K562 treated with DMSO at 1 percent for 24 hours (cell line): ENCODE measurements around the gene ZNF219. TPM values are rescaled to one million over a fixed set of nuclear protein-coding genes. Genes with fewer than 3 reads are reported as not detected.

ENCODE experiments used
- total RNA-seq: library from RNA; unstranded; fragments of 300-600 nt; gene quantifications from 2 replicates; pipeline ENCODE4 v1.2.3, GENCODE V29; 2022; ENCODE audit warnings: low read depth; ENCODE audit not compliant: insufficient read depth

The ZNF219 gene
- 18.6 and 25.2 TPM in 2 replicates for total RNA-seq

DNA sequence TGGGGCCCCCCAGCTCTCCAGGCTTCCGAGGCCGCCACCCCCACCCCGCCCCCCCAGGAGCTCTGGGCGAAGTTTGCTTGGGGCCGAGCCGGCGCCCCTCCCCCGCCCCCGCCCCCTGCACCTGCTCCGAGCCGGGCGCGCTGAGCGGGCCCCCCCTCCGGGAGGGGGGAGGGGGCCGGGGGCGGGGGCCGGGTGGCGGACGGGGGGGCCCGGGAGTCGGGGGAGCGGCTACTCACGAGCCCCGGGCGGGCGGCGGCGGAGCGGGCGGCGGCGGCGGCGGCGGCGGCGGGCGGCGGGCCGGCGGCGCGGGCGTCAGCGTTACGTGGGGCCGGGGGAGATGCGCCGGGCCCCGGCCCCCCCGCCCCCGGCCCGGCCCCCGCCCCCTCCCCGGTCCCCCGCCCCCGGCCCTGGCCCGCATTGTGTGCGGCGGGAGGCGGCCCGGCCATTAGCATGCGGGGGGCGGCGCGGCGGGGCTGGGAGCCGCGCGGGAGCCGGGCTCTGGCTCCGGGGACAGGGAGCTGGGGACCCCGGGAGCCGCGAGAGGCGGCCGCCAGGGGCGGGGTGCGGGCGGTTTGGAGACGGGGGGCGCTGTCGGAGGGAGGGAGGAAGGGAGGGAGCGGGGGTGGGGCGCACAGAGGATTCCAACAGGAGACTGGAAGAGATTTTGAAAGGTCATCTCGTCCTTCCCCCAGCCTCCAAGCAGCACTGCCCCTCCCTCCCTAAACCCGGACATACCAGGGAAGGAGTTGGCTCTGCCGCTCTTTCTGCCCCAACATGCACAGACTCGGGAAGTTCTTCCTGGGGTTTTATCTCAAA lies at the start of gene ZNF219:
ZNF219 (minus strand) TSS at position 580 of the 816 bp plus-strand sequence. CDS start 5,064 bp downstream, outside the sequence.

DNA sequence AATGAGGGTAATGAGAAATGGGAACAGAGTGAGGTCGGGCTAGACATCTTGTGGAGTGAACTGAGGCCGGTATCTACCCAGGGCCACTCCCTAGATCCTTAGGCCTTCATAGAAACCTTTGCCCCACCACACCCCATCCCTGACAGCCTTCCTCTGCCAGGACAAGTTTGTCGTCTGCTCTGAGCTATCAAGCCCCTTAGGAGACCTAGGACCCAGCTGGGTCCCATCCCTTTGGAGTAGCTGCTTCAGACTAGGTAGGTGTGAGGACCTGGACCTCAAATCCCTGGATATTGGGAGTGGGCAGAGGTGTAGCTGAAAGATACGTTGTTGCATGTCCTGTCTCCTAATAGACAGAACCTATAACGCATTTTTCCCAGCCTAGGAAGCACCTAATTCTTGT lies 2.5 kb upstream of the ZNF219 start, which contains the start of gene TMEM253:
TMEM253 (plus strand) TSS at position 136 of the 400 bp plus-strand sequence. CDS start 278 bp downstream, outside the sequence.

DNA sequence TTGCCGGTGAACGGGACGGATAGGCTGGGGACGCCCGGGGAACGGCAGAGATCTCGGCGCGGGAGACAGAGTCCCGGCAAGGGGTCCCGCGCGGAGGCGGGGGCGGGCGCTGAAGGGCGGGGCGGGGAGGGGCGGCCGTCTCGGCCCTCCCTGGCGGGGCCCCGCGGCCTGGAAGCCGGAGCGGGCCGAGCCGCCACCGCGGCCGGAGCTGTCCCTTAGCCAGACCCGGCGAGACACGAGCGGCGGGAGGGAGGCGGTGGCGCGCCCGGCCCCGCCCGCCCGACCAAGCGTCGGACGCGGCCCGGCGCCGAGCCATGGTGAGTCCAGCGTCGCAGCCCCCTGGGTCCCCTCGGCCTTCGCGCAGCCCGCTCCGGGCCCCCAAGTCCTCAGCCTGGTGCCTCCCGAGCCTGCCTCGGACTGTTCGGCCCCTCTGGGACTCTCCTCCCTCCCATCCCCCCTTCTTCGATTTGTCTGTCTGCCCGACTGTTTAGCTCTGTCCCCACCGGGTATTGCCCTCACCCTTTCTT lies 28.3 kb downstream of the ZNF219 start, which contains the start of gene ARHGEF40:
ARHGEF40 (plus strand) TSS at position 222 of the 527 bp plus-strand sequence; CDS start at position 315, 93 bp downstream.

DNA sequence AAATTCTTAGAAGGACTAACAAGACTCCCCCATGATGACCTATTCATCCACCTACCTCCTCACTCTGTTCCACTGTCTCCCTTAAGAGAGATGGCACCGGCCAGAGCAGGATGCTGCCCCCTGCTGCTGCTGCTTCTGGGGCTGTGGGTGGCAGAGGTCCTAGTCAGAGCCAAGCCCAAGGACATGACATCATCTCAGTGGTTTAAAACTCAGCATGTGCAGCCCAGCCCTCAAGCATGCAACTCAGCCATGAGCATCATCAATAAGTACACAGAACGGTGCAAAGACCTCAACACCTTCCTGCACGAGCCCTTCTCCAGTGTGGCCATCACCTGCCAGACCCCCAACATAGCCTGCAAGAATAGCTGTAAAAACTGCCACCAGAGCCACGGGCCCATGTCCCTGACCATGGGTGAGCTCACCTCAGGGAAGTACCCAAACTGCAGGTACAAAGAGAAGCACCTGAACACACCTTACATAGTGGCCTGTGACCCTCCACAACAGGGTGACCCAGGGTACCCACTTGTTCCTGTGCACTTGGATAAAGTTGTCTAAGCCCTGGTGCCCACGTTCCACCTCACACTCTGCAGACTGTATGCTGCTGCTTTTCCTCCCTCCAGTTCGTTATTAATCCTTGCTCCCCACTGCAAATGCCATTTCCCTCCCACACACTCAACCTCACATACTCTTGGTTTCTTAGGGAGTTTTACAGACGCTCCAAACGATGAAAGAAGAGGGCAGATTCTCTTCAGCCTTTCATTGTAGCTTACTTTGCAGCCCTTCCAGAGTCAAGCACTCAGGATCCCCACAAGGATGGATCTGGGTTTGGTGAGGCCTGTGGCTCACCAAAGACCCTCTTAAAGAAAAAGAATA lies 40.4 kb downstream of the ZNF219 start, which contains the start of gene RNASE8:
RNASE8 (plus strand) TSS at position 20 of the 873 bp plus-strand sequence; CDS start at position 91, 71 bp downstream.

DNA sequence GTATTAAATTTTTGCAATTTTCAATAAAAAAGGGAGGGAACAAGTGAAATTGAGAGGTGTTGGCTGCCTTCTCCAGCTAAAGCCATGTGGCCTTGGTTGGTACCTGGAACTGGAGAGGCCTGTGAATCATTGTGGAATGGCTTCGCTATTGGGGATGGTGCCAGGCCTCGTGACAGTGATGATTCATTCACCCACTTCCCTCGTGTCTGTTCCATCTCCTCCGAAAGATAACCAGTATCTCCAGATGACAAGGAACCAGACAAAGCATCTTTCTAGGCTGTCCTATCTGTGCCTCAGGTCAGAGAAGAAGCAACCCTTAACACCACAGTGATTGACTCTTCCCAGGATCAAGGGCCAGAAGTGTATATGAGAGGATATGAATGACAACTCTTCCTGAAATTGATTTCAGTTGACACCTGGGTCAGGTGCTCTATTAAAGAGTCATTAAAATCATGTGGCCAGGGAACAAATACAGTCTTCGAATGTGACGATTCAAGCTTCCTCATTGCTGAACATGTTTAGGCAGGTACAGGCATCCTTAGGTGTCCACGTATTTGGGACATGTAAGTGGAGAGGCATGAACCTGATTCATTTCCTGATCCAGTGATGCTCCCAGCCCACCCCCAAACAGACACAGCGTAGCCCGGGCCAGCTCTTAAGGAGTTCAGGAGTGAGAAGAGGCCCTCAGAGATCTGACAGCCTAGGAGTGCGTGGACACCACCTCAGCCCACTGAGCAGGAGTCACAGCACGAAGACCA lies 56.6 kb downstream of the ZNF219 start, which contains the start of gene RNASE7:
RNASE7 (plus strand) TSS at position 687 of the 758 bp plus-strand sequence. CDS start 631 bp downstream, outside the sequence.

Other genes with a start within 250 kb of the ZNF219 start
- not detected in 2 replicates for gene RNASE3, start 207.3 kb downstream of the ZNF219 start, total RNA-seq
- not detected in 2 replicates for gene RNASE2, start 143.2 kb downstream of the ZNF219 start, total RNA-seq
- gene METTL17, start 108.7 kb downstream of the ZNF219 start, total RNA-seq = 49.4 and 57.0 TPM in 2 replicates
- 0.21 TPM in 1 of 2 replicates, not detected in the other for gene SLC39A2, start 99.4 kb downstream of the ZNF219 start, total RNA-seq
- 58.7 and 70.4 TPM in 2 replicates for gene NDRG2, start 73.6 kb downstream of the ZNF219 start, total RNA-seq
- not detected in 2 replicates for gene TPPP2, start 68.4 kb downstream of the ZNF219 start, total RNA-seq
- not detected in 2 replicates for gene RNASE13, start 63.8 kb downstream of the ZNF219 start, total RNA-seq
- gene RNASE7, start 56.3 kb downstream of the ZNF219 start, total RNA-seq = not detected in 2 replicates
- gene RNASE8, start 40.8 kb downstream of the ZNF219 start, total RNA-seq = not detected in 2 replicates
- gene ARHGEF40, start 28.4 kb downstream of the ZNF219 start, total RNA-seq = 8.7 and 10.2 TPM in 2 replicates
- 0.72 TPM in 1 of 2 replicates, not detected in the other for gene TMEM253, start 2.4 kb upstream of the ZNF219 start, total RNA-seq
- not detected in 2 replicates for gene OR5AU1, start 57.4 kb upstream of the ZNF219 start, total RNA-seq
- 425 and 459 TPM in 2 replicates for gene HNRNPC, start 170.8 kb upstream of the ZNF219 start, total RNA-seq
- 0.76 and 5.4 TPM in 2 replicates for gene RPGRIP1, start 181.4 kb upstream of the ZNF219 start, total RNA-seq